Colonic mucosa (tissue), 4 donors: ENCODE measurements around the gene BTBD6. TPM values are rescaled to one million over a fixed set of nuclear protein-coding genes. Genes with fewer than 3 reads are reported as not detected.

Source experiments
- DNase-seq: peaks from one replicate; pipeline ENCODE4 v3.0.0-alpha.2; 2020
- H3K27ac ChIP-seq: fragments of 200-600 bp; one replicate; pipeline ENCODE4 v1.8.0; 2021
- H3K27me3 ChIP-seq: fragments of 200-600 bp; one replicate; pipeline ENCODE4 v1.8.0; 2021
- H3K36me3 ChIP-seq: fragments of 200-600 bp; one replicate; pipeline ENCODE4 v1.8.0; 2021
- H3K4me1 ChIP-seq: fragments of 200-600 bp; one replicate; pipeline ENCODE4 v1.8.0; 2021; ENCODE audit warnings: mild to moderate bottlenecking
- H3K4me3 ChIP-seq: fragments of 200-600 bp; one replicate; pipeline ENCODE4 v1.8.0; 2021
- H3K9ac ChIP-seq, 2 donors: one replicate each; pipeline ENCODE4 v1.7.0; 2013; ENCODE audit warnings: control low read depth in 2 of 2, low read depth in 2 of 2, low read length in 2 of 2
- H3K9me3 ChIP-seq: fragments of 200-600 bp; one replicate; pipeline ENCODE4 v1.8.0; 2021
- CTCF ChIP-seq: fragments of 200-600 bp; IDR thresholded peaks from one replicate; pipeline ENCODE4 v1.8.0; 2022; ENCODE audit warnings: antibody characterized with exemption, mild to moderate bottlenecking
- intact Hi-C: fragments of 100-400 bp; cut with DNase I; formaldehyde crosslinking; loops from one replicate; pipeline ENCODE4 v1.14.1; 2022
- total RNA-seq, 2 donors: library from RNA; stranded (reverse); fragmentation: NEBNext Ultra II Directional in 1 of 2; extraction: Animal tissue kit (Norgen Biotek cat#: 25700) in 1 of 2; gene quantifications; one replicate each; pipeline ENCODE4 v1.2.1, GENCODE V29; 2021
- donor health status: healthy.
- donor health status: DM: no; HTN: no; CAD: no.
- donor health status: DM: no; HTN: no; CAD: no.

Gene BTBD6
- total RNA-seq, 2 donors from 2014 or later = 56.9 to 66.0 TPM

GRCh38 chr14:105261781-105262180 is 13.4 kb downstream of the BTBD6 start:
- no peak overlapping the region for H3K9ac ChIP-seq
- H3K4me1 ChIP-seq = no peaks in the 10 kb centered on the region
- no peak overlapping the region for H3K4me3 ChIP-seq
- no peaks in the 10 kb centered on the region for H3K36me3 ChIP-seq
- no peak for TF ChIP-seq CTCF
- H3K9me3 ChIP-seq = no peaks in the 10 kb centered on the region
- H3K27ac ChIP-seq = no peak overlapping the region
- DNase-seq = no peak
- H3K27me3 ChIP-seq = no peaks in the 10 kb centered on the region
- intact Hi-C loops = no loop called here

DNA sequence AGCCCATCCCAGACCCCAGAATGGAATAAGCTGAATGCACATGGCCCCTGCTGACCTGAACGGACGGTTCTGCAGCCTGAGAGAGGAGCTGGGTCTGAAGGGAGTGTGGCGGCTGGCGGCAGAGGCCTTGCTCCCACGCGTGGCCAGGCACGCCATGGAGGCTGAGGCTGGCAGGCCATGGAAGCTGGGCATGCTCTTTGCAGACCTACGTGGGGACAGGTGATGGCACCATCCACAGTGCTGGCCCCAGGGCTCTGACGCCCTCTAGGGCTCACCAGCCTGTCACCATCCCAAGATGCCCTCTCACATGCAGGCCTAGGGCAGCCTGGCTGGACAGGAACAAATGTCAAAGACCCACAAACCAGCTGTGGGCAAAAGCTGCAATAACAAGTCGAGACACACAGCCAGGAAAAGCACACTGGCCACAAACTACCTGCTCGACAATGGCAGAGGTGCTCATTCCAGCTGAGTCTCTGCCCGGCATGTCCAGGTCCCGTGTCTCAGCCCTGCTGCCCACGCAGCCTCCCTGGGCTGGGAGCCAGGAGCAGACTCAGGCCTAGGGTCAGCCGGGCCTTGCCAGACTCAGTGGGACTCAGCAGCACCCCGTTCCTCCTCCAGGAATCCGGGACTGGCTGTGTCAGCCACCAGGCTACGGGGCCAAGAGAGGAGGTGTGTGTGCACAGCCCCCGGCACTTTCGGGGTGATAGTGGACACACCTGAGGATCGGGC is 19.7 kb downstream of the BTBD6 start:
- Histone ChIP-seq H3K27ac (no peak overlapping the region), H3K27me3 (no peaks in the 10 kb centered on the region), H3K9ac (no peak overlapping the region), H3K9me3 (no peaks in the 10 kb centered on the region), H3K4me1 (no peaks in the 10 kb centered on the region), H3K4me3 (no peak overlapping the region), H3K36me3 (no peaks in the 10 kb centered on the region)
- intact Hi-C loops = loop anchor here (5.0 kb wide), 1 partner anchor 66 kb away; no protein-coding TSS in a partner anchor
- TF ChIP-seq CTCF = peak; percentile 26
- no peak for DNase-seq

- H3K27ac ChIP-seq = no peak overlapping the region
- H3K9me3 ChIP-seq = no peaks in the 10 kb centered on the region
- no peaks in the 10 kb centered on the region for H3K4me1 ChIP-seq
- DNase-seq = no peak
- H3K9ac ChIP-seq = no peak overlapping the region
- no peak overlapping the region for H3K4me3 ChIP-seq
- no peaks in the 10 kb centered on the region for H3K27me3 ChIP-seq
- no peaks in the 10 kb centered on the region for H3K36me3 ChIP-seq
- intact Hi-C loops = loop anchor here (5.0 kb wide), 1 partner anchor 67 kb away; no protein-coding TSS in a partner anchor
- no peak for TF ChIP-seq CTCF
These were observed 20.5 kb downstream of the BTBD6 start for GRCh38 chr14:105268736-105269354.

DNA sequence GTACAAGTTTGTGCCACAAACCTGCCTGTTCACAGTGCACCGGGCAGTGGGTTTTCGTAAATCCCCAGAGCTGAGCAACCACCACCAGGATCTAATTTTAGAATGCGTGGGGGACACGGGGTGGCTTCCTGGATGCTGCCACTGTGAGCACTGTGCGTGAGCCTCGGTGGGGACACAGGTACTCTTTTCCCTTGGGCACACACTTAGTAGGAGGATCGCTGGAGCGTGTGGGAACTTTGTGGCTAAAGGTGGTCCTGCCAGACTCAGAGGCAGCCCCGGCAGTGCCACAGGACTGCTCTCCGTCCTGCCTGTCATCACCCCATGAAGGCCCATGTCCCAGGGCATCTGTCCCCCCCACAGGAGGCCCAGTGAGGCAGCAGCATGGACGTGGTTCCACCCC is 21.1 kb downstream of the BTBD6 start:
- intact Hi-C loops = loop anchor here (5.0 kb wide), 1 partner anchor 67 kb away; no protein-coding TSS in a partner anchor
- DNase-seq = no peak
- TF ChIP-seq CTCF = no peak
- H3K27me3 ChIP-seq = no peaks in the 10 kb centered on the region
- H3K9ac ChIP-seq = no peak overlapping the region
- H3K36me3 ChIP-seq = no peaks in the 10 kb centered on the region
- H3K4me3 ChIP-seq = no peak overlapping the region
- H3K4me1 ChIP-seq = no peaks in the 10 kb centered on the region
- H3K27ac ChIP-seq = no peak overlapping the region
- H3K9me3 ChIP-seq = no peaks in the 10 kb centered on the region

- Histone ChIP-seq H3K36me3 (no peaks in the 10 kb centered on the region), H3K27ac (no peak overlapping the region), H3K9me3 (no peaks in the 10 kb centered on the region), H3K9ac (no peak overlapping the region), H3K4me1 (no peaks in the 10 kb centered on the region), H3K27me3 (no peaks in the 10 kb centered on the region), H3K4me3 (no peak overlapping the region)
- TF ChIP-seq CTCF = no peak
- no peak for DNase-seq
- intact Hi-C loops = no loop called here
These were observed 23.0 kb downstream of the BTBD6 start for GRCh38 chr14:105271224-105271890.
